Measurements from ENCODE around the gene TFR2.

The TFR2 gene

DNA sequence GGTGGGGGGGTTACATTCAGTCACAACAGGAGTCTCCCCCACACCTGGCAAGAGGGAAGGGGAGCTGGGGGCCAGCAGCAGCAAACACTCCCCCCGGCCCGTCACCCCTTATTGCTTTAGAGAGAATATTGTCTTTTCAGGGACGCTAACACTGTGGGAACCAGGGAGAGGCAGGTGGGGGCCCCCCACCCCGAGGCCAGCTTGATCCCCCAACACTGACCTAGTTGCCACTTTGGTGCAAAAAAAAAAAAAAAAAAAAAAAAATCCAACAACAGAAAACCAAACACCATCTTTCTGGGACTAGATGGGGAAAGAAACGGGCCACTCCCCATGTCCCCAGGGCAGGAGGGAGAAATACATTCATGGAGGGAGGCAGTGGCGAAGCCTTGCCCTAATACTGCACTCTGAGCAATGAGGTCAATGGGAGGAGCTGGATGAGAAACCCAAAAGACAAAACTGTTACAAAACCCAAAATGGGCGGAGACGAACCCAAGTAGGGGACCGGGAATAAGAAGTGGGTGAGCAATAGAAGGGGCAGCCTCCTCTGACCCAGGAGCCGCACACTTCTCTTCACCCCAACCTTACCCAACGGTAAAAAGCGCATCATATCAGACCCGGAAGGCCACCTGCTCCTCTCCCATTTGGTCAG lies 38.7 kb upstream of the TFR2 start:
- H3K36me3 ChIP-seq, result peaks cover 79% of the 10 kb centered on the region
- TF ChIP-seq, protein P1, sequence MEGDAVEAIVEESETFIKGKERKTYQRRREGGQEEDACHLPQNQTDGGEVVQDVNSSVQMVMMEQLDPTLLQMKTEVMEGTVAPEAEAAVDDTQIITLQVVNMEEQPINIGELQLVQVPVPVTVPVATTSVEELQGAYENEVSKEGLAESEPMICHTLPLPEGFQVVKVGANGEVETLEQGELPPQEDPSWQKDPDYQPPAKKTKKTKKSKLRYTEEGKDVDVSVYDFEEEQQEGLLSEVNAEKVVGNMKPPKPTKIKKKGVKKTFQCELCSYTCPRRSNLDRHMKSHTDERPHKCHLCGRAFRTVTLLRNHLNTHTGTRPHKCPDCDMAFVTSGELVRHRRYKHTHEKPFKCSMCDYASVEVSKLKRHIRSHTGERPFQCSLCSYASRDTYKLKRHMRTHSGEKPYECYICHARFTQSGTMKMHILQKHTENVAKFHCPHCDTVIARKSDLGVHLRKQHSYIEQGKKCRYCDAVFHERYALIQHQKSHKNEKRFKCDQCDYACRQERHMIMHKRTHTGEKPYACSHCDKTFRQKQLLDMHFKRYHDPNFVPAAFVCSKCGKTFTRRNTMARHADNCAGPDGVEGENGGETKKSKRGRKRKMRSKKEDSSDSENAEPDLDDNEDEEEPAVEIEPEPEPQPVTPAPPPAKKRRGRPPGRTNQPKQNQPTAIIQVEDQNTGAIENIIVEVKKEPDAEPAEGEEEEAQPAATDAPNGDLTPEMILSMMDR (IDR thresholded peaks at IDR 0.05; ENCODE audit: low read depth, low read length), result no peak
- no peak for DNase-seq

DNA sequence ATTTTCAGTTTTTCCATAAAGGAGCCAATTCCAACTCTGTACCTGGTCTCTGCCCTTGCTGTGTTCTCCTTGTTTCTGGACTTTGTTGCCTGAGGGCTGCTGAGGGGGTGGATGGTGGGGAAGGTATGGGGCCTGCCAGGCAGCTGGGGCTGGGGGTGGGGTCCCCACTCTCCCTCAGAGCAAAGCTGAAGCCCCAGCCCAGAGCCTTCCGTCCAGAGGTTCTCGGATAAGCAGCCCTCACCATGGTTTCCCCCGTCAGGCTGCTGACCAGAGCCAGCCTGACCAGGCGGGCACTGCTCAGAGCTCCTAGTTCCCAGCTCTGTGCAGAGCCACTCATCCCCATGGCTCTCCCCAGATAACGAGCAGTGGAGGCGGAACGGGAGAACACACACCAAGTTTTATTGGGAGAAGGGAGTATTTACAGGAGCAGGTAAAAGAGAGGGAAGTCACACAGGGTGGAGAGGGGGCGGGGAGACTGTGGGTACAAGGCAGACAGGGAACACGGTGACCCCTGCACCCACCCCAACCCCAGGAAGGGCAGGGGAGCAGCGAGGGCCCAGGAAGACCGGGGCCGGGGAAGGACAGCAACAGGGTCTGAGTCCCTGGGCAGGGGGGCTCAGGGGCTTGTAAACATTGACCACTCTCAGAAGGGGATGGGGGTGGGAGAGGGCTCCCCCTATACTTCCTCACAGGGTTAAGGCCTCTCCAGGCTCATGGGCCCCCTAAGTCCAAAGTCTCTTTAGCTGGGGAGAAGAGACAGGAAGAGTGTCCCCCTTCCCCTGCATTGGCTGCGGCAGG lies 38.0 kb upstream of the TFR2 start:
- H3K36me3 ChIP-seq, result peaks cover 71% of the 10 kb centered on the region
- no peak for DNase-seq
- TF ChIP-seq, protein P1 (IDR thresholded peaks at IDR 0.05; ENCODE audit: low read depth, low read length), result no peak
- H3K4me3 ChIP-seq (ENCODE audit: low read depth, low read length), result no peak overlapping the region
- no peaks in the 10 kb centered on the region for H3K27me3 ChIP-seq (ENCODE audit: insufficient read depth, low read depth, severe bottlenecking)
- no peaks in the 10 kb centered on the region for H3K9me3 ChIP-seq (ENCODE audit: severe bottlenecking)
- no peak overlapping the region; the same call in 1 of the 2 replicates for H3K27ac ChIP-seq

More for the DNA sequence above, 38.7 kb upstream of the TFR2 start:
- H3K27me3 ChIP-seq (ENCODE audit: insufficient read depth, low read depth, severe bottlenecking), result no peaks in the 10 kb centered on the region
- no peak overlapping the region for H3K27ac ChIP-seq
- no peaks in the 10 kb centered on the region for H3K9me3 ChIP-seq (ENCODE audit: severe bottlenecking)
- no peak overlapping the region for H3K4me3 ChIP-seq (ENCODE audit: low read depth, low read length)

DNA sequence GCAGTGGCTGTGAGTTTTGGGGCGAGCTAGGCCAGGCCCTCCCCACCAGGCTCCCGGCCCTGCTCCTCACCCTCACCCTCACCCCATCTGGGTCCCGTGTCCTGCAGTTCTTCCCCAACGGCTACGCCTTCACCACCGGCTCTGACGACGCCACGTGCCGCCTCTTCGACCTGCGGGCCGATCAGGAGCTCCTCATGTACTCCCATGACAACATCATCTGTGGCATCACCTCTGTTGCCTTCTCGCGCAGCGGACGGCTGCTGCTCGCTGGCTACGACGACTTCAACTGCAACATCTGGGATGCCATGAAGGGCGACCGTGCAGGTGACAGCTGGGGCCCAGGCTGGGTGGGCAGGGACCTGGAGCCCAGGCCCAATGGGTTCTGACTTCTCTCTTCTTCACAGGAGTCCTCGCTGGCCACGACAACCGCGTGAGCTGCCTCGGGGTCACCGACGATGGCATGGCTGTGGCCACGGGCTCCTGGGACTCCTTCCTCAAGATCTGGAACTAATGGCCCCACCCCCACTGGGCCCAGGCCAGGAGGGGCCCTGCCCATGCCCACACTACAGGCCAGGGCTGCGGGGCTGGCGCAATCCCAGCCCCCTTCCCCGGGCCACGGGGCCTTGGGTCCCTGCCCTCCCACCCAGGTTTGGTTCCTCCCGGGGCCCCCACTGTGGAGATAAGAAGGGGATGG lies 37.1 kb upstream of the TFR2 start:
- Histone ChIP-seq H3K27me3 (ENCODE audit: insufficient read depth, low read depth, severe bottlenecking) (no peaks in the 10 kb centered on the region), H3K27ac (no peak overlapping the region; the same call in 1 of the 2 replicates), H3K4me3 (ENCODE audit: low read depth, low read length) (no peak overlapping the region), H3K36me3 (peaks cover 62% of the 10 kb centered on the region), H3K9me3 (ENCODE audit: severe bottlenecking) (no peaks in the 10 kb centered on the region)
- DNase-seq, result no peak
- TF ChIP-seq, protein P1 (IDR thresholded peaks at IDR 0.05; ENCODE audit: low read depth, low read length), result no peak

DNA sequence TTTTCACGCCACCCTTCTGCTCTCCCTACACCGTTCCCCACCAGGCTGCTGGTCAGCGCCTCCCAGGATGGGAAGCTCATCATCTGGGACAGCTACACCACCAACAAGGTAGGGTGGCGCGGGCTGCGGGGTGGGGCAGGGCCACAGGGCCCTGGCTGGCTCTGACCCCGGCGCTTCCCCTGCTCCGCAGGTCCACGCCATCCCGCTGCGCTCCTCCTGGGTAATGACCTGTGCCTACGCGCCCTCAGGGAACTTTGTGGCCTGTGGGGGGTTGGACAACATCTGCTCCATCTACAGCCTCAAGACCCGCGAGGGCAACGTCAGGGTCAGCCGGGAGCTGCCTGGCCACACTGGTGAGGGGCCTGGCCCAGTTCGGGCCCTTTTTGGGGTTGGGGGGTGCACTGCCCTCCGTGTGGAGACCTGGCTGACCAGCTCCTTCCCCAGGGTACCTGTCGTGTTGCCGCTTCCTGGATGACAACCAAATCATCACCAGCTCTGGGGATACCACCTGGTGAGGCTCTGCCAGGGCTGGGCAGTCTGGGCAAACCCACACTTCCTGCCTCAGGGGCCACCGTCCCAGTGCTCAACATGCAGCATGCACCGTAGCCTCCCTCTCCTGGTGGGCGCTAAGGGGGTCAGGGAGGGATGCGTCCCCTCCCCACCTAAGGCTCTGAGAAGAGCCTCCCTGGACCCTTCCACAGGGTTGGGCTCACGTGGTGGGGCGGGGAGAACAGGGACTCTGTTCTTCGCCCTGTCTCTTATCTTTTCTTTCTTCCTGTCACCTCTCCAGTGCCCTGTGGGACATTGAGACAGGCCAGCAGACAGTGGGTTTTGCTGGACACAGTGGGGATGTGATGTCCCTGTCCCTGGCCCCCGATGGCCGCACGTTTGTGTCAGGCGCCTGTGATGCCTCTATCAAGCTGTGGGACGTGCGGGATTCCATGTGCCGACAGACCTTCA lies 36.2 kb upstream of the TFR2 start:
- Histone ChIP-seq H3K27me3 (ENCODE audit: insufficient read depth, low read depth, severe bottlenecking) (no peaks in the 10 kb centered on the region), H3K36me3 (peaks cover 54% of the 10 kb centered on the region), H3K4me3 (ENCODE audit: low read depth, low read length) (no peak overlapping the region), H3K9me3 (ENCODE audit: severe bottlenecking) (no peaks in the 10 kb centered on the region), H3K27ac (no peak overlapping the region)
- DNase-seq, result no peak
- TF ChIP-seq, protein P1 (IDR thresholded peaks at IDR 0.05; ENCODE audit: low read depth, low read length), result no peak
